Left renal cortex interstitium (tissue), 4 donors: Measurements from ENCODE around the gene CYTH3. TPM values are rescaled to one million over a fixed set of nuclear protein-coding genes. Genes with fewer than 3 reads are reported as not detected.
"Not testable (repeated sequence)": the region's sequence is repeated elsewhere in the genome, so short reads cannot be mapped to it uniquely, and the experiment has no call there.

Experiments used
- DNase-seq, 4 donors: peaks; one replicate each; pipeline ENCODE4 v3.0.0-alpha.2; 2013; ENCODE audit warnings: low read depth in 4 of 4, low spot score in 2 of 4, missing footprints in 1 of 4
- polyA plus RNA-seq, 4 donors: library from polyadenylated mRNA; unstranded; fragments of 120-200 nt; gene quantifications; one replicate each; pipeline ENCODE4 v1.2.1, GENCODE V29; 2013; ENCODE audit not compliant: insufficient read length in 4 of 4

Gene CYTH3
- polyA plus RNA-seq, 4 donors = 34.3 to 47.1 (median 40.0) TPM

GRCh38 chr7:6283391-6284054 is 11.1 kb upstream of the CYTH3 start:
- DNase-seq = not testable (repeated sequence)

- no peak for DNase-seq
Observed at GRCh38 chr7:6279937-6280336, 7.5 kb upstream of the CYTH3 start.

GRCh38 chr7:6279341-6279740 is 6.9 kb upstream of the CYTH3 start:
- DNase-seq = no peak

- DNase-seq = no peak
Observed at GRCh38 chr7:6278749-6279310, 6.4 kb upstream of the CYTH3 start.

GRCh38 chr7:6277476-6277875 is 5.1 kb upstream of the CYTH3 start:
- no peak for DNase-seq

- no peak for DNase-seq
Observed at GRCh38 chr7:6276911-6277408, 4.5 kb upstream of the CYTH3 start.

GRCh38 chr7:6274743-6275142 is 2.3 kb upstream of the CYTH3 start:
- no peak for DNase-seq

GRCh38 chr7:6273917-6274630 is 1.6 kb upstream of the CYTH3 start:
- DNase-seq = no peak

GRCh38 chr7:6273380-6273837 is 985 bp upstream of the CYTH3 start:
- no peak for DNase-seq

- DNase-seq = no peak
Observed at GRCh38 chr7:6271694-6272440, 557 bp downstream of the CYTH3 start.

- DNase-seq = no peak
Observed at GRCh38 chr7:6271060-6271658, 1.3 kb downstream of the CYTH3 start.

- no peak for DNase-seq
Observed at GRCh38 chr7:6269527-6269926, 2.9 kb downstream of the CYTH3 start.

GRCh38 chr7:6268907-6269306 is 3.5 kb downstream of the CYTH3 start:
- DNase-seq = no peak

- DNase-seq = no peak
Observed at GRCh38 chr7:6268023-6268900, 4.2 kb downstream of the CYTH3 start.

GRCh38 chr7:6266699-6267098 is 5.7 kb downstream of the CYTH3 start:
- no peak for DNase-seq

- DNase-seq = no peak
Observed at GRCh38 chr7:6262221-6262620, 10.2 kb downstream of the CYTH3 start.

- no peak for DNase-seq
Observed at GRCh38 chr7:6261699-6262098, 10.7 kb downstream of the CYTH3 start.

GRCh38 chr7:6260291-6261187 is 11.9 kb downstream of the CYTH3 start:
- no peak for DNase-seq

- DNase-seq = no peak
Observed at GRCh38 chr7:6259257-6259656, 13.2 kb downstream of the CYTH3 start.
